GM18526 (cell line): Measurements from ENCODE around the gene MIOS.

ENCODE experiments used
- POLR2A ChIP-seq: IDR thresholded peaks from 3 replicates; pipeline ENCODE4 v1.6.1; 2011; ENCODE audit not compliant: insufficient read length; ENCODE audit errors: extremely low read depth

The MIOS gene

DNA sequence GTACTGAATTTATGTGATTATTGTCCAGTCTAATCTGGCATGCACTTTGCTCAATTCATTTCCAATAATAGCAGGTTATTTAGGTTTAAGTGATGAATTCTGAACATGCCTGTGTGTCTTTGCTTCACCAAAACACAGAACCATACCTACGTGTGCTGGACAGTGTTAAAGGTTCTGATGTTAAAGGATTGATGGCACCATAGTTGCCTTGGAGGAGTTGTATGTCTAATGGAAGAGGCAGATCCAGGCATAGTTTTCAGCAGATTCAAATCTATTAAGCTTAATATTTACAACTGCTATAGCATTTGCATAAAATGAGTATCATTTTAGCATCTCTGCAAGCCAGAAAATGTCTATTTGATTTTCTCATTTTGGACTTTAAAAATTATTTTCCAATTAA lies 45.8 kb downstream of the MIOS start:
- no peak for TF ChIP-seq POLR2A

- no peak for TF ChIP-seq POLR2A
These were observed 46.5 kb downstream of the MIOS start for GRCh38 chr7:7613210-7613609.

- no peak for TF ChIP-seq POLR2A
These were observed 47.5 kb downstream of the MIOS start for GRCh38 chr7:7614018-7614741.

- no peak for TF ChIP-seq POLR2A
These were observed 50.9 kb downstream of the MIOS start for GRCh38 chr7:7617550-7617949.

GRCh38 chr7:7618410-7618809 lies 51.7 kb downstream of the MIOS start:
- TF ChIP-seq POLR2A = no peak

GRCh38 chr7:7620236-7620635 lies 53.6 kb downstream of the MIOS start:
- no peak for TF ChIP-seq POLR2A

DNA sequence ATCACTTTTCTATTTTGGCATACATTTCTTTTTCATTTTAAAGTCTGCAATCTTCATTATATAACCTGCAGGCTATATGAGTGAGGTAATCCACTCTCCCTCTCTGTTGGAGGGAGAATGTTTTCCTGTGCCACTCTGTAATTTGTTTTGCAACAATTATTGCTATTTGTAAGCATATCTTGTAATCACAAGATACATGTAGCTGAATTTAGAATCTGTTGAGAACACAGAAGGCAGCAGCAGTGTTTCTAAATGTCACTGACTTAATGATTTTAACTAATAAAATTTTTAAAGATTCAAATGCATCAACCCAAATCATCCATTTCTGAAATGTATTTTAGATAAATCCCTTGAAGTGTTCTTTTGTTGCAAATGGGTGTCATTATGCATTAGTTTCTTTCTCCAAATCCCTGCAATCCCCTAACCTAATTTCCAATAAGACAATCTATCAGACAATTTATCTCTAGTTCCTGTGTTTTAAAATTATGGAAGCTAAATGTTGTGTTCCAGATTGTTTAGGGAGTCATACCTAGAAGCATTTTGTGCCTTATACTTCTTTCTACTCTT lies 54.0 kb downstream of the MIOS start:
- no peak for TF ChIP-seq POLR2A

- TF ChIP-seq POLR2A = no peak
These were observed 61.8 kb downstream of the MIOS start for GRCh38 chr7:7628476-7628875.

GRCh38 chr7:7630626-7631329 lies 64.1 kb downstream of the MIOS start:
- no peak for TF ChIP-seq POLR2A

DNA sequence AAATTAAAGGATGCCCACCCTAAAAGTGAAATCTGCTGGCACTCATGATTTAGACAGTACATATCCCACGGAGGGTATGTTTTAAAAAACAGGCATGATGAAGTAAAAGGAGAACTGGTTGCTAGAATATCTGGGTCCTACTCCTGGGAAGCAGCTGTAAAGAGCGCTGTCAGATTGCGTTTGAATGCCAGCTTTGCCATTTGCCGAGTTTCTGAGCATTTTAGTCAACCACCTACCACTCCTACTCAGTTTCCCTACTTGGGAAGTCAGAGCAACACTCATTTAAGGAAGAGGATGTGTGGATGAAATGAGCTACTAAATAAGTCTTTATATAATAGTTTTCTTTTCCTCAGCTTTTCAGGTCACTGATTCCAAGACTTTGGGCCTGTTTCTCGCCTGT lies 72.7 kb downstream of the MIOS start:
- no peak for TF ChIP-seq POLR2A

DNA sequence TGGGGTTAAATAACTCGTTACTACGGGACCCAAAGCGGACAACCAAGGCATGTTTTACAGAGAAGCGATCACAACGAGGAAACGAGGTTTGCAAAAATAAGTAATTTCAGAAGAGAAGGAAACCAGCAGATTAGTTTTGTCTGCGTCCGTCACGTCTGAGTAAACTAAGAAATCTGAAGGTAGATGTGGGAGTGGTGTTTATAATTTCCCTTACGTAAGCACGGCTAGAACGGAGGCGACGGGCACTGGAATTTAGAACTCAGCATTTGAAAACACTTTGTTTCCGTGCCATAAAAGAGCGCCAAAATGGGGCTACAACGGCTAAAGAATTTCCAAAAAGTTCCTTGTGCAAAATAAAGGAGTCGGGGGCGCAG lies 73.2 kb downstream of the MIOS start:
- TF ChIP-seq POLR2A = no peak

- TF ChIP-seq POLR2A = peak; percentile 75
These were observed 73.8 kb downstream of the MIOS start, which contains the start of gene UMAD1 for GRCh38 chr7:7640221-7641128. TSS of gene UMAD1 (plus strand) at chr7:7640752. CDS start at chr7:7673372, 32,620 bp downstream.

GRCh38 chr7:7641129-7641663 lies 74.5 kb downstream of the MIOS start:
- TF ChIP-seq POLR2A = no peak

GRCh38 chr7:7642081-7642480 lies 75.4 kb downstream of the MIOS start:
- TF ChIP-seq POLR2A = no peak

DNA sequence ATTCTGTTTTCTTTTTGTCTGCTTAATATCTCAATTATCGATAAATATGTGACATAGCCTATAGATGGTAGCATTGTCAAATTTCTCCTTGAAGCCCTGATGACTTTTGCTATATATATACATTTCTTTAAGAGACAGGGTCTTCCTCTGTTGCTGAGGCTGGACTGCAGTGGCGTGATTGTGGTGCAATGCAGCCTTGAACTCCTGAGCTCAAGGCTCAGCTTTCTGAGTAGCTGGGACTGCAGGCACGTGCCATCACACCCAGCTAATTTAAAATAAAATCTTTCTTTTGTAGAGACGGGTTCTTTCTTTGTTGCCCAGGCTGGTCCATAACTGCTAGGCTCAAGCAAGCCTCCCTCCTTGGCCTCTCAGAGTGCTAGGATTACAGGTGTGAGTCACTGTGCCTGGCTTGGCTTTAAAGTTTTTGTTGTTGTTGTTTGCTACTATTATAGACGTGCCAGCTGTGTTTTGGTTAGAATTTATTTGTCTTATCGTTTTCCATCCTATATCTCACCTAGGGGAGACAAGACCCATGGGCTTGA lies 80.9 kb downstream of the MIOS start:
- no peak for TF ChIP-seq POLR2A
